GM18873 (cell line): ENCODE results near the gene PJA1.

Experiments used
- ATAC-seq: cut with Tn5 transposase; IDR thresholded peaks from one replicate; pipeline ENCODE4 v1.9.1; 2021; ENCODE audit warnings: mild to moderate bottlenecking, moderate library complexity, moderate number of reproducible peaks; ENCODE audit not compliant: unreplicated experiment, low FRiP score

Gene PJA1

GRCh38 chrX:69119122-69119521, 46.1 kb downstream of the PJA1 start:
- no peak for ATAC-seq

DNA sequence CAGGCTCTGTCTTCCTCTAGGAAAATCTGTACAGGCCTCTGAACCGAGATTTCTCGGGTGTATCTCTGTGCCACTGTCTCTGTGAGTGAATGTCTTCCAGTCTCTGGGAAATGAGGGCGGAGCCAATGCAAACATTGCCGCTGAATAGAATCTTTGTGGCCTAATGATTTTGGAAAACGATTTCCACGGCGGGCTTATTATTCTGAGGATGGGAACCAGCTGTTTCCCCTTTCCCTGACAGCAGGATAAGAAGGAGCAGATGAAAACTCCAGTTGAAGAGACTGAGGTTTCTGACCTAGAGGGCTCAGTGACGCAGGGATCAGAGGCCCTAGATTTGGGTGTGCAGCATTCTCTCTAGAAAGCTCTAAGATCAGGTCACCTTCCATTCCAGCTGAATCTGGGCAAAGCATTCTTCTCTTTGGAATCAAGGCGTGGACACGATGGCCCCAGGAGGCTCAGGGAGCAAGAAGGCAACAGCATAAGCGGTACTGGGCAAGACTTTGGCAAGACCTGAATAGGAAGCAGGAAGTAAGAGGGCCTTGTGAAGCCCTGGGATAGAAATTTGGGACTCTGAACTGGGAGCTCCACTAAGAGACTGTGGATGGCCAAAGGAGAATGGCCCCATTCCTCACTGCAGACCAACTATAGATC, 47.3 kb downstream of the PJA1 start:
- ATAC-seq: no peak

DNA sequence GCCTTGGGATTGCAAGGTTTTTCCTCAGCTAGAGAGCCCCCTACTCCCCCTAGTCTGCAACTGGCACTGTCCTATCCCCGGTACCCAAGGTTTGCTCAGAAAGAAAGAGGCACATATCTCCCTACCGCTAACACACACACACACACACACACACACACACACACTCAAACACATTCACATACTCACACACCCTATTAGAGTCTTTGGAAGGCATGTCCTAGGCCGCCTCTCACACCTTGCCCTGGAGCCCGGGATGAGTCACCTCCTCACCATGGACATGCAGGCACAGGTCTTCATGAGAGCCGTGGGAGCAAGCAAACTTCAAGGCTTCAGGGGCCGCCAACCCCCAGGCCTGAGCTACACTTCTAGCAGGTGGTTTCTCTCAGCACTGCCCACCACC, 49.2 kb downstream of the PJA1 start:
- ATAC-seq: no peak

DNA sequence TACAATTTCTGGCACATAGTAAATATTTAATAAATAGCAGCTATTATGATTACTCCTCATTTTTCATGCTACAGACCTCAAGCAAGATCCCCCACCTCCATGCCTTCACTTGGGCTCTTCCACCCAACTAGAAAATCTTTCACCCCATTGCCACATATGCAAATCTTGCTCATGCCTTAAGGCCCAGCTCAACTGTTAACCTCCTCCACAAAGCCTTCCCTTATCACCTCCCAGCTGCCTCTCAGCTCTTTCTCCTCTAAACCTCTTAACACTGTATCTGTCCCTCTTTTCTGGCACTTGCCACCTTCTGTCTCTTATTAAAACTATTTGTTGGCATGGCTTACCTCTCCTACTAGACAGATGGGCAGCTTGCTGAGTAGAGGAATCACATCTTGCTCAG, 51.5 kb downstream of the PJA1 start:
- ATAC-seq: no peak
